Esophagus squamous epithelium (tissue), 5 donors: ENCODE results near the gene POLD2. TPM values are rescaled to one million over a fixed set of nuclear protein-coding genes. Genes with fewer than 3 reads are reported as not detected.

ENCODE experiments used
- DNase-seq: peaks from one replicate; lab custom pipeline; 2025; lab: John Stamatoyannopoulos, UW
- H3K27ac ChIP-seq, 4 donors: fragments of 200-600 bp; sonication (generic); one replicate each; pipeline ENCODE4 v1.5.1; 2016 to 2019; ENCODE audit warnings: mild to moderate bottlenecking in 1 of 4
- H3K27me3 ChIP-seq, 4 donors: fragments of 200-600 bp; sonication (generic); 1 replicate in 3 of 4; 2 replicates in 1 of 4; pipeline versions ENCODE4 v1.5.1 to v1.6.0; 2017 to 2021; ENCODE audit warnings: antibody characterized with exemption in 1 of 4
- H3K36me3 ChIP-seq, 3 donors: fragments of 200-600 bp; sonication (generic); one replicate each; pipeline ENCODE4 v1.5.1; 2016 to 2019
- H3K4me1 ChIP-seq, 3 donors: fragments of 200-600 bp; sonication (generic); one replicate each; pipeline ENCODE4 v1.5.1; 2017 to 2019
- H3K4me3 ChIP-seq, 4 donors: fragments of 200-600 bp; sonication (generic); 1 replicate in 3 of 4; 2 replicates in 1 of 4; pipeline ENCODE4 v1.5.1; 2016 to 2019; ENCODE audit warnings: mild to moderate bottlenecking in 2 of 4, moderate library complexity in 1 of 4
- H3K9me3 ChIP-seq, 3 donors: fragments of 200-600 bp; sonication (generic); one replicate each; pipeline ENCODE4 v1.5.1; 2016 to 2019
- CTCF ChIP-seq, 6 experiments: fragments of 450-650 bp in 4 of 6; fragments of 200-600 bp in 2 of 6; sonication (generic) in 2 of 6; IDR thresholded peaks; one replicate each; pipeline ENCODE4 v1.5.1; 2016 to 2019; ENCODE audit warnings: antibody characterized with exemption in 6 of 6, mild to moderate bottlenecking in 4 of 6, moderate library complexity in 4 of 6
- POLR2A ChIP-seq, 4 donors: fragments of 450-650 bp; IDR thresholded peaks; one replicate each; pipeline ENCODE4 v1.6.1; 2017; ENCODE audit warnings: antibody characterized with exemption in 4 of 4, mild to moderate bottlenecking in 4 of 4, moderate library complexity in 3 of 4
- WGBS, 2 donors: methylation state at CpG; one replicate each; pipeline ENCODE4 v1.1.5; 2018; 5-methylcytosine and 5-hydroxymethylcytosine counted together
- intact Hi-C: fragments of 100-400 bp; cut with DNase I; formaldehyde crosslinking; loops from one replicate; pipeline ENCODE4 v1.15.0; 2022
- total RNA-seq, 4 donors: library from RNA; depleted of rRNA; stranded (reverse); fragments of >200 nt; gene quantifications; one replicate each; pipeline ENCODE4 v1.1.0, GENCODE V29; 2016
- donor health status: DM: yes; HTN: yes; CAD: no.

Gene POLD2
- total RNA-seq, 4 donors from 2014 or later = 71.2 to 164 (median 89.5) TPM

DNA sequence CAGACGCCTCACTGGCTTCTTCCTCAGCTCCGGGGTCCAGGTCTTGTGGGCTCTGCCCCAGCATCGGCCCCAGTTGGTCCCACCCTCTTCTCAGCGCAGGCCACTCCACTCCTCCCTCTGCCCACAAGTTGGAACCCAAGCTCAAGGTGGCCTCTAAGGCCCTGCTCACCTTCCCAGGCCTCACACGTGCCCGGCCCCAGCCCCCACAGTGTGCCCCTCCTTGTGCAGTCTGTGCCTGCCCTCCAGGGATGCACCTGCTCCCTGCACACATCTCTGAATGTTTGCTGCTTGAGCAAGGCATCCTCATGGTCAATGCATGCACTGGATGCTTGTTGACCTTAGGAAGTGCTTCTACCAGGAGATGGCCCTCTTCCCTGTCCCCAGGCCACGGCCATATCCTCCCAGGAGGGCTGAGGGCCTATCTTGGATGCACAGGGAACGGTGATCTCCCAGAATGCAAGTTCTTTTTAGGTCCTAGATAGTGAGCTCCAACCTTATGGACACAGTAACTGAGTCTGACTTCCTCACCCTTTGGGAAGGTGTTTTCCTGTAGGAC lies 26.9 kb downstream of the POLD2 start:
- intact Hi-C loops = no loop called here
- peaks cover 0 to 30% (median 10%) of the 10 kb centered on the region in 3 donors for H3K4me1 ChIP-seq
- DNase-seq = no peak
- no peak overlapping the region for H3K4me3 ChIP-seq
- no peaks in the 10 kb centered on the region for H3K27me3 ChIP-seq
- no peak for TF ChIP-seq CTCF (IDR thresholded peaks at IDR 0.05)
- H3K36me3 ChIP-seq = no peaks in the 10 kb centered on the region
- no peaks in the 10 kb centered on the region for H3K9me3 ChIP-seq
- H3K27ac ChIP-seq = no peak overlapping the region
- 77 to 81% methylated on average over 6 of the region's 8 CpGs for WGBS, 2 donors

- Histone ChIP-seq H3K36me3 (no peaks in the 10 kb centered on the region), H3K9me3 (no peaks in the 10 kb centered on the region), H3K27me3 (no peaks in the 10 kb centered on the region), H3K4me1 (peaks cover 0 to 27% (median 4%) of the 10 kb centered on the region in 3 donors), H3K4me3 (no peak overlapping the region), H3K27ac (peak overlapping the region in 1 of 4 donors; percentile 21)
- TF ChIP-seq POLR2A (IDR thresholded peaks at IDR 0.05) (no peak), CTCF (IDR thresholded peaks at IDR 0.05) (no peak)
- intact Hi-C loops = no loop called here
- DNase-seq = no peak
- WGBS, 2 donors = 92% methylated on average over 3 of the region's 3 CpGs; no CpG with 5 or more reads in 1 of the 2 donors
Measured at GRCh38 chr7:44095781-44096180, 27.6 kb downstream of the POLD2 start.

DNA sequence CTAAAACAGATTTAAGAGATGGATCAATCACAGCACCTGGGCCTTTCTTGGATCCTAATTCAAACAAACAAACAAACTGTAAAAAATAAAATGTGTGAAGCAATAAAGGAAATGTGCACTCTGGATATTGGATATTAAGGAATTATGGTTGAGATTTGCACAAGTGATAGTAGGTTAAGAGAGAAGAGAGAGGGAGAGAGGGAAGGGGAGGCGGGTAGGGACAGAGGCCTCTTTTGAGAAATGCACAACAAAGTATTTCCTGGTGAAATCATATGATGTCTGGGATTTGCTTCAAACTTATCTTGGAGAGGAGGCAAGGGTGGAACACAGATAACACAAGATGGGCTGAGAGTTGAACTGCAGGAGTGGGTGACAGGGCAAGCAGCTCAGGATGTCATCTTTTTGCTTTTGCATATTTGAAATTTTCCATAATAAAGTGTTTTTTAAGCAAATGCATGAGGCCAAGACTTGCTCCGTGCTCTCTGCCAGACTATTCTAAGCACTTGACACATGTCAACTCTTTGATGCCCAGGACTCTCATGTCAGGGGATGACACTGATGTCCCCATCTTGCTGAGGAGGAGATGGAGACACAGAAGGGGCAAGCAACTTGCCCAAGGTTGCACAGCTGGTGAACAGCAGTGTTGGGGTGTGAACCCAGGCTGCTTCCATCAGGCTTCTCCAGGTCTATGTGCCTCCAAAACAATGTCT lies 28.3 kb downstream of the POLD2 start:
- Histone ChIP-seq H3K27me3 (no peaks in the 10 kb centered on the region), H3K4me3 (no peak overlapping the region), H3K4me1 (peaks cover 0 to 27% (median 0%) of the 10 kb centered on the region in 3 donors), H3K9me3 (no peaks in the 10 kb centered on the region), H3K36me3 (no peaks in the 10 kb centered on the region), H3K27ac (peak overlapping the region in 2 of 4 donors; percentile 13 to 61)
- intact Hi-C loops = no loop called here
- TF ChIP-seq POLR2A (IDR thresholded peaks at IDR 0.05) (no peak), CTCF (IDR thresholded peaks at IDR 0.05) (no peak)
- WGBS, 2 donors = 48 to 56% methylated on average over 2 of the region's 2 CpGs
- no peak for DNase-seq

DNA sequence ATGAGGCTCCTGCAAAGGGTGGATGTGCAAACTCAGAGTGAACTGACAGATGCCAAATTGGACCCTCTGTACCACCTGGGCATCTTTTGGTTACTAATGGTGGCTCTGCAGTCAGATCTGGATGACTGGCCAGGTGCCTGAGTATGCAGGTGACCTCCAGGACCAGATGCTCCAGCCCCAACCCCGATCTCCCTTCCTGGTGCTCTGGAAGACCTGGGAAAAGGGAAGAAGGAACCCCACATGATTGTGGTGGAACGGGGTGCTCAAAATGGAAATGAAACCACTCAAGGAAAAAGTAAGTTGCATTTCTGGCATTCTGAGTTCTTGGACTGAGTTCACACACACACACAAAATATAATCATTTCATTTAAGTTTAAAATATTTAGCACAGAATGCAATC lies 29.0 kb downstream of the POLD2 start:
- 29 to 41% methylated on average over 2 of the region's 2 CpGs for WGBS, 2 donors
- H3K4me3 ChIP-seq = no peak overlapping the region
- H3K4me1 ChIP-seq = peaks cover 0 to 33% (median 2%) of the 10 kb centered on the region in 3 donors
- TF ChIP-seq CTCF (IDR thresholded peaks at IDR 0.05) = no peak
- no peak for TF ChIP-seq POLR2A (IDR thresholded peaks at IDR 0.05)
- H3K27me3 ChIP-seq = no peaks in the 10 kb centered on the region
- H3K36me3 ChIP-seq = no peaks in the 10 kb centered on the region
- DNase-seq = no peak
- no peaks in the 10 kb centered on the region for H3K9me3 ChIP-seq
- intact Hi-C loops = no loop called here
- peak overlapping the region in 2 of 4 donors; percentile 13 to 61 for H3K27ac ChIP-seq

DNA sequence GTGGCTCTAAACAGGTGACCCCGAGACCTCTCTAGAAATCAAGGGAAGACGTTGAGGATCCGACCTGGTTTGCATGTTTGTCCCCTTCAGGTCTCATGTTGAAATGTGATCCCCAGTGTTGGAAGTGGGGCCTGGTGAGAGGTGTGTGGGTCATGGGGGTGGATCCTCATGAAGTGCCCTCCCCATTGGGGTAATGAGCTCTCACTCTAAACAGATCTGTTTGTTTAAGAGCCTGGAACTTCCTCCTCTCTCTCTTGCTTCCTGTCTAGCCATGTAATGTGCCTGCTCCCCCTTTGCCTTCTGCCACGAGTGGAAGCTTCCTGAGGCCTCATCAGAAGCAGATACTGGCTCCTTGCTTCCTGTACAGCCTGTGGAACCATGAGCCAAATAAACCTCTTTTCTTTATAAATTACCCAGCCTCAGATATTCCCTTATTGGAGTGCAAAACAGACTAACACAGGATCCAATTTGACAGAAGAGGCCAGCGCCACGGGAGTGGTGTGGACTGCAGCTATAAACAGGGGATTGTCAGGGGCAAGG lies 30.2 kb downstream of the POLD2 start:
- WGBS, 2 donors = 73 to 81% methylated on average over 5 of the region's 6 CpGs
- H3K27ac ChIP-seq = no peak overlapping the region

More for the DNA sequence above, 30.2 kb downstream of the POLD2 start:
- H3K27me3 ChIP-seq = no peaks in the 10 kb centered on the region
- no peak overlapping the region for H3K4me3 ChIP-seq
- H3K36me3 ChIP-seq = no peaks in the 10 kb centered on the region
- H3K4me1 ChIP-seq = peaks cover 0 to 45% (median 14%) of the 10 kb centered on the region in 3 donors
- no peak for DNase-seq
- H3K9me3 ChIP-seq = no peaks in the 10 kb centered on the region
- TF ChIP-seq POLR2A (IDR thresholded peaks at IDR 0.05) (no peak), CTCF (IDR thresholded peaks at IDR 0.05) (no peak)
- intact Hi-C loops = no loop called here
